Endothelial cell (in vitro differentiated cells): ENCODE data around the gene MRPL21. TPM values are rescaled to one million over a fixed set of nuclear protein-coding genes. Genes with fewer than 3 reads are reported as not detected.
"Not testable (repeated sequence)": the region's sequence is repeated elsewhere in the genome, so short reads cannot be mapped to it uniquely, and the experiment has no call there.

ENCODE experiments used
- DNase-seq: peaks from one replicate; pipeline ENCODE4 v3.0.0; 2021; ENCODE audit warnings: low spot score
- H3K27ac Mint-ChIP-seq: one replicate; pipeline ENCODE4 v1.8.0; 2021; ENCODE audit warnings: mixed read lengths, inconsistent platforms; ENCODE audit not compliant: unreplicated experiment
- H3K27me3 Mint-ChIP-seq: one replicate; pipeline ENCODE4 v1.8.0; 2021; ENCODE audit warnings: mild to moderate bottlenecking, moderate library complexity, mixed read lengths, inconsistent platforms; ENCODE audit not compliant: unreplicated experiment
- H3K36me3 Mint-ChIP-seq: one replicate; pipeline ENCODE4 v1.8.0; 2021; ENCODE audit warnings: mild to moderate bottlenecking, low read depth, mixed read lengths, inconsistent platforms; ENCODE audit not compliant: unreplicated experiment
- H3K4me1 Mint-ChIP-seq: one replicate; pipeline ENCODE4 v1.8.0; 2021; ENCODE audit warnings: mild to moderate bottlenecking, mixed read lengths, inconsistent platforms; ENCODE audit not compliant: unreplicated experiment
- H3K4me3 Mint-ChIP-seq: one replicate; pipeline ENCODE4 v1.8.0; 2021; ENCODE audit warnings: mild to moderate bottlenecking, mixed read lengths, inconsistent platforms; ENCODE audit not compliant: unreplicated experiment
- H3K9me3 Mint-ChIP-seq: one replicate; pipeline ENCODE4 v1.8.0; 2021; ENCODE audit warnings: mixed read lengths, inconsistent platforms; ENCODE audit not compliant: unreplicated experiment
- CTCF ChIP-seq: fragments of 200-600 bp; sonication (generic); IDR thresholded peaks from one replicate; pipeline ENCODE4 v1.5.0; 2021; ENCODE audit warnings: antibody characterized with exemption; ENCODE audit not compliant: unreplicated experiment
- total RNA-seq: library from RNA; stranded (reverse); fragmentation: NEBNext Ultra II Directional; extraction: Animal tissue kit (Norgen Biotek cat#: 25700); gene quantifications from one replicate; pipeline ENCODE4 v1.2.1, GENCODE V29; 2021; ENCODE audit not compliant: unreplicated experiment

Gene MRPL21
- total RNA-seq, 1 donor from 2014 or later, result 54.4 TPM

- TF ChIP-seq CTCF, result no peak
- no peak for DNase-seq
- Mint-ChIP-seq H3K4me3 (no peak overlapping the region), H3K36me3 (peaks cover 5% of the 10 kb centered on the region), H3K27ac (no peak overlapping the region), H3K9me3 (no peaks in the 10 kb centered on the region), H3K4me1 (peaks cover 3% of the 10 kb centered on the region), H3K27me3 (no peaks in the 10 kb centered on the region)
These were observed 41.2 kb downstream of the MRPL21 start for GRCh38 chr11:68862421-68862820.

DNA sequence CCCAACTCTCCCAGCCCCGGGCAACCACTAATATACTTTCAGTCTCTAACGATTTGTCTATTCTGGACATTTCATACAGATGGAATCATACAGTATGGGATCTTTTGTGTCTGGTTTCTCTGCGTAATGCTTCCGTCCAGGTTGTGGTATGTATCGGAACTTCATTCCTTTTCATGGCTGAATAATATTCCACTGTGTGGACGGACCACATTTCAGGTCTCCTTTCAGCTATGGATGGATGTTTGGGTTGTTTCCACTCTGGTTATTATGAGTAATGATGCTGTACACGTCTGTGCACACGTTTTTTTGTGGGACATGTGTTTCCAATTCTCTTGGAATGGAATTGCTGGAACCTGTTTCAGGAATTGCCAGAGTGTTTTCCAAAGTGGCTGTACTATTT, 44.5 kb downstream of the MRPL21 start:
- H3K27ac Mint-ChIP-seq, result no peak overlapping the region
- TF ChIP-seq CTCF, result no peak
- H3K4me1 Mint-ChIP-seq, result peaks cover 4% of the 10 kb centered on the region
- peaks cover 5% of the 10 kb centered on the region for H3K36me3 Mint-ChIP-seq
- no peak overlapping the region for H3K4me3 Mint-ChIP-seq
- no peaks in the 10 kb centered on the region for H3K9me3 Mint-ChIP-seq
- peaks cover 3% of the 10 kb centered on the region for H3K27me3 Mint-ChIP-seq
- no peak for DNase-seq

DNA sequence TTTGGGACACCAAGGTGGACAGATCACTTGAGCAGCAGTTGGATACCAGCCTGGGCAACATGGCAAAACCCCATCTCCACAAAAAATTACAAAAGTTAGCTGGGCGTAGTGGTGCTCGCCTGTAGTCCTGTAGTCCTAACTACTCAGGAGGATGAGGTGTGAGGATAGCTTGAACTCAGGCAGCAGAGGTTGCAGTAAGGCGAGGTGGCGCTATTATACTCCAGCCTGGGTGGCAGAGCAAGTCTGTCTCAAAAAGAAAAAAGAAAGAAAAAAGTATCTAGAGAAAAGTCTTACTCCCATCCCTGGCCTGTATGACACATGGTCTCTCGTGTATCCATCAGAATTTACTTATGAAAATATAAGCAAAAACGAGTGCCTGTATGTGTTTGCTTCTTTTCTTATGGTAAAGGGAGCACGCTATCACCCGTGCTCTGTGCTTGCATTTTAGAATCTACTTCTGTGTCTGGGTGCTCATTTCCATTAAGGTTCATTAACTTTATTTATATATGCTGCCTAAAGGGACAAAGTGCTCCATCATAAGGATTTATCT, 46.5 kb downstream of the MRPL21 start:
- Mint-ChIP-seq H3K27me3 (peaks cover 6% of the 10 kb centered on the region), H3K27ac (no peak overlapping the region)

DNA sequence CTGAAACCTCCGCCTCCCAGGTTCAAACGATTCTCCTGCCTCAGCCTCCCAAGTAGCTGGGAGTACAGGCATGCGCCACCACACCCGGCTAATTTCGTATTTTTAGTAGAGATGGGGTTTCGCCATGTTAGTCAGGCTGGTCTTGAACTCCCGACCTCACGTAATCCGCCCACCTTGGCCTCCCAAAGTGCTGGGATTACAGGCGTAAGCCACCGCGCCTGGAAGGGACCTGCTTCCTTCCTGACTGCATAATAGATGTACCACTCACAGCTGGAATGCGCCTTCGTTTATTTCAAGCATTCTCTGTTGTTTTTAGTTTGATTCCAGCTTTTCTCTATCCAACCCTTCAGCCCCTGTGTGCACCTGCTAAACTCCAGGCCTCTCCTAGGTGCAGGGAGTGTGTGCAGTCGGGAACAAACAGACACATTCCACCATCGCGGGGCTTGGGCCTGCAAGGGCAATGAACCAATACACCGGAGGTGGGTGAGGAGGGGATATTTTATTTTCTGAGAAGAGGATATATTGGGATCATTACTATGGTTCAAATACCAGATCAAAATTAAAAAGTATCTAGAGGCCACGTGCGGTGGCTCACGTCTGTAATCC, 47.1 kb downstream of the MRPL21 start:
- not testable (repeated sequence) for H3K27me3 Mint-ChIP-seq, H3K27ac Mint-ChIP-seq, H3K4me3 Mint-ChIP-seq, H3K36me3 Mint-ChIP-seq, H3K4me1 Mint-ChIP-seq, DNase-seq, H3K9me3 Mint-ChIP-seq

More for the DNA sequence above, 46.5 kb downstream of the MRPL21 start:
- Mint-ChIP-seq H3K9me3 (no peaks in the 10 kb centered on the region), H3K36me3 (no peaks in the 10 kb centered on the region), H3K4me3 (no peak overlapping the region), H3K4me1 (peaks cover 10% of the 10 kb centered on the region)
- DNase-seq, result no peak
- no peak for TF ChIP-seq CTCF

GRCh38 chr11:68855205-68855981, 48.2 kb downstream of the MRPL21 start:
- TF ChIP-seq CTCF, result no peak
- H3K4me1 Mint-ChIP-seq, result peaks cover 10% of the 10 kb centered on the region
- H3K27ac Mint-ChIP-seq, result peak overlapping the region; percentile 48
- no peaks in the 10 kb centered on the region for H3K36me3 Mint-ChIP-seq
- no peaks in the 10 kb centered on the region for H3K9me3 Mint-ChIP-seq
- H3K27me3 Mint-ChIP-seq, result peaks cover 7% of the 10 kb centered on the region
- peak overlapping the region; percentile 82 for H3K4me3 Mint-ChIP-seq
- peak; percentile 42 for DNase-seq
